ENCODE data around the gene BCAM.
"Not testable (repeated sequence)": the region's sequence is repeated elsewhere in the genome, so short reads cannot be mapped to it uniquely, and the experiment has no call there.

BCAM gene

GRCh38 chr19:44856421-44857083 is 47.6 kb downstream of the BCAM start:
- Histone ChIP-seq H3K4me3 (replicated peaks; ENCODE audit: low read depth, low read length) (no peak overlapping the region), H3K36me3 (ENCODE audit: control insufficient read depth, insufficient read depth, low read length) (no peaks in the 10 kb centered on the region), H3K27me3 (replicated peaks; ENCODE audit: control insufficient read depth, insufficient read depth, low read length) (no peaks in the 10 kb centered on the region; the same call in 1 of the 2 replicates)
- TF ChIP-seq CTCF (IDR thresholded peaks at IDR 0.05; ENCODE audit: insufficient read depth, low read length, poor library complexity, severe bottlenecking): no peak
- no peak for DNase-seq (ENCODE audit: extremely low read depth, insufficient read length)

- Histone ChIP-seq H3K27me3 (replicated peaks; ENCODE audit: control insufficient read depth, insufficient read depth, low read length) (no peaks in the 10 kb centered on the region; the same call in 1 of the 2 replicates), H3K4me3 (replicated peaks; ENCODE audit: low read depth, low read length) (no peak overlapping the region), H3K36me3 (ENCODE audit: control insufficient read depth, insufficient read depth, low read length) (no peaks in the 10 kb centered on the region)
- DNase-seq (ENCODE audit: extremely low read depth, insufficient read length): no peak
- no peak for TF ChIP-seq CTCF (IDR thresholded peaks at IDR 0.05; ENCODE audit: insufficient read depth, low read length, poor library complexity, severe bottlenecking)
These were observed 48.9 kb downstream of the BCAM start for GRCh38 chr19:44857837-44858236.

- DNase-seq (ENCODE audit: extremely low read depth, insufficient read length); H3K4me3 ChIP-seq (replicated peaks; ENCODE audit: low read depth, low read length); H3K36me3 ChIP-seq (ENCODE audit: control insufficient read depth, insufficient read depth, low read length); H3K27me3 ChIP-seq (replicated peaks; ENCODE audit: control insufficient read depth, insufficient read depth, low read length): not testable (repeated sequence)
These were observed 52.7 kb downstream of the BCAM start for GRCh38 chr19:44861576-44861975.

GRCh38 chr19:44863990-44864389 is 55.1 kb downstream of the BCAM start:
- no peak for TF ChIP-seq CTCF (IDR thresholded peaks at IDR 0.05; ENCODE audit: insufficient read depth, low read length, poor library complexity, severe bottlenecking)
- Histone ChIP-seq H3K4me3 (replicated peaks; ENCODE audit: low read depth, low read length) (no peak overlapping the region), H3K27me3 (replicated peaks; ENCODE audit: control insufficient read depth, insufficient read depth, low read length) (no peaks in the 10 kb centered on the region), H3K36me3 (ENCODE audit: control insufficient read depth, insufficient read depth, low read length) (no peaks in the 10 kb centered on the region)
- DNase-seq (ENCODE audit: extremely low read depth, insufficient read length): no peak

GRCh38 chr19:44865196-44865767 is 56.4 kb downstream of the BCAM start:
- no peak overlapping the region for H3K4me3 ChIP-seq (replicated peaks; ENCODE audit: low read depth, low read length)
- H3K27me3 ChIP-seq (replicated peaks; ENCODE audit: control insufficient read depth, insufficient read depth, low read length): no peaks in the 10 kb centered on the region; the same call in 1 of the 2 replicates
- TF ChIP-seq CTCF (IDR thresholded peaks at IDR 0.05; ENCODE audit: insufficient read depth, low read length, poor library complexity, severe bottlenecking): no peak
- H3K36me3 ChIP-seq (ENCODE audit: control insufficient read depth, insufficient read depth, low read length): no peaks in the 10 kb centered on the region
- no peak for DNase-seq (ENCODE audit: extremely low read depth, insufficient read length)

- H3K27me3 ChIP-seq (replicated peaks; ENCODE audit: control insufficient read depth, insufficient read depth, low read length): no peaks in the 10 kb centered on the region; the same call in 1 of the 2 replicates
- H3K36me3 ChIP-seq (ENCODE audit: control insufficient read depth, insufficient read depth, low read length): no peaks in the 10 kb centered on the region
- no peak for DNase-seq (ENCODE audit: extremely low read depth, insufficient read length)
- no peak for TF ChIP-seq CTCF (IDR thresholded peaks at IDR 0.05; ENCODE audit: insufficient read depth, low read length, poor library complexity, severe bottlenecking)
- H3K4me3 ChIP-seq (replicated peaks; ENCODE audit: low read depth, low read length): no peak overlapping the region
These were observed 57.8 kb downstream of the BCAM start for GRCh38 chr19:44866664-44867063.

All from GM06990 (cell line).